NOMO-1 treated with dmso at 0.1 percent for 144 hours (cell line): ENCODE data around the gene ZNF37A.
"Not testable (repeated sequence)": the region's sequence is repeated elsewhere in the genome, so short reads cannot be mapped to it uniquely, and the experiment has no call there.

ENCODE experiments used
- DNase-seq: peaks from one replicate; lab custom pipeline; 2025; ENCODE audit not compliant: unreplicated experiment; lab: John Stamatoyannopoulos, UW

ZNF37A gene

GRCh38 chr10:38094158-38094926, at the start of gene ZNF37A:
Gene ZNF37A, plus strand, starts transcription at chr10:38094337. Its CDS starts 2,281 bp downstream, at chr10:38096618.
- DNase-seq = peak; percentile 92

- DNase-seq = no peak
These were observed 49.0 kb upstream of the ZNF37A start for GRCh38 chr10:38045129-38045528.

- DNase-seq = no peak
These were observed 46.5 kb upstream of the ZNF37A start for GRCh38 chr10:38047666-38048065.

GRCh38 chr10:38050212-38050611, 43.9 kb upstream of the ZNF37A start:
- no peak for DNase-seq

- no peak for DNase-seq
These were observed 39.8 kb upstream of the ZNF37A start for GRCh38 chr10:38054361-38054797.

GRCh38 chr10:38055274-38055894, 38.8 kb upstream of the ZNF37A start:
- DNase-seq = not testable (repeated sequence)

GRCh38 chr10:38069663-38070062, 24.5 kb upstream of the ZNF37A start:
- DNase-seq = not testable (repeated sequence)

GRCh38 chr10:38070501-38070900, 23.6 kb upstream of the ZNF37A start:
- DNase-seq = no peak

- peak; percentile 1 for DNase-seq
These were observed 21.6 kb upstream of the ZNF37A start for GRCh38 chr10:38072552-38072951.

- DNase-seq = no peak
These were observed 17.4 kb upstream of the ZNF37A start for GRCh38 chr10:38076687-38077086.

GRCh38 chr10:38093318-38093717, 819 bp upstream of the ZNF37A start:
- DNase-seq = not testable (repeated sequence)

GRCh38 chr10:38093816-38094157, 350 bp upstream of the ZNF37A start:
- DNase-seq = no peak

- DNase-seq = no peak
These were observed 914 bp downstream of the ZNF37A start for GRCh38 chr10:38094927-38095574.

GRCh38 chr10:38102880-38103279, 8.7 kb downstream of the ZNF37A start:
- no peak for DNase-seq

- DNase-seq = no peak
These were observed 9.6 kb downstream of the ZNF37A start for GRCh38 chr10:38103756-38104155.

GRCh38 chr10:38112159-38112558, 18.0 kb downstream of the ZNF37A start:
- no peak for DNase-seq

GRCh38 chr10:38118072-38118807, 24.1 kb downstream of the ZNF37A start:
- DNase-seq = no peak

GRCh38 chr10:38119038-38119437, 24.9 kb downstream of the ZNF37A start:
- no peak for DNase-seq

- DNase-seq = no peak
These were observed 33.7 kb downstream of the ZNF37A start for GRCh38 chr10:38127812-38128211.

- no peak for DNase-seq
These were observed 49.5 kb downstream of the ZNF37A start for GRCh38 chr10:38143587-38143986.

GRCh38 chr10:38146579-38147333, 52.6 kb downstream of the ZNF37A start:
- no peak for DNase-seq
